IMR-90 (cell line): ENCODE data around the gene LRRC9. TPM values are rescaled to one million over a fixed set of nuclear protein-coding genes. Genes with fewer than 3 reads are reported as not detected.

Experiments used
- ATAC-seq: fragments of 200-7000 bp; cut with Tn5 transposase; 2 replicates; pipeline ENCODE4 v1.9.1; 2020; ENCODE audit warnings: low read depth, mild to moderate bottlenecking, moderate library complexity
- BruUV-seq: library from RNA; stranded (reverse); fragments of 400-500 nt; replicated peaks from 2 replicates; lab custom pipeline; 2021; lab: Mats Ljungman, UMichigan
- CTCF ChIA-PET: fragments of 300-600 bp; formaldehyde crosslinking; extraction: SDS; loops from one replicate; lab custom pipeline; 2021; ENCODE audit warnings: antibody characterized with exemption; lab: Yijun Ruan, JAX
- POLR2A ChIA-PET: fragments of 300-600 bp; sonication (Branson Sonifier 250); formaldehyde crosslinking; loops from one replicate; lab custom pipeline; 2022; ENCODE audit warnings: antibody characterized with exemption; ENCODE audit not compliant: unreplicated experiment; lab: Charles Lee
- DNase-seq: peaks from one replicate; pipeline ENCODE4 v3.0.0; 2013
- H2AFZ ChIP-seq: replicated peaks from 2 replicates; pipeline ENCODE3; 2013; ENCODE audit warnings: low read length, mild to moderate bottlenecking; ENCODE audit not compliant: poor library complexity
- H2AK5ac ChIP-seq: 2 replicates; pipeline ENCODE4 v1.6.1; 2013; ENCODE audit warnings: low read depth, low read length, inconsistent platforms
- H2AK9ac ChIP-seq: replicated peaks from 2 replicates; pipeline ENCODE3; 2013; ENCODE audit warnings: mild to moderate bottlenecking, low read depth, low read length, moderate library complexity; ENCODE audit not compliant: poor library complexity
- H2BK120ac ChIP-seq: 2 replicates; pipeline ENCODE4 v1.6.1; 2013; ENCODE audit warnings: low read depth, low read length, inconsistent platforms
- H2BK15ac ChIP-seq: 3 replicates; pipeline ENCODE4 v1.6.1; 2013; ENCODE audit warnings: low read depth, low read length, inconsistent platforms
- H2BK20ac ChIP-seq: 2 replicates; pipeline ENCODE4 v1.6.1; 2013; ENCODE audit warnings: low read depth, mild to moderate bottlenecking, inconsistent platforms, low read length, moderate library complexity
- H2BK5ac ChIP-seq: 2 replicates; pipeline ENCODE4 v1.6.1; 2013; ENCODE audit warnings: mild to moderate bottlenecking, low read depth, low read length, inconsistent platforms; ENCODE audit not compliant: poor library complexity, severe bottlenecking
- H3K14ac ChIP-seq: replicated peaks from 2 replicates; pipeline ENCODE4 v1.6.1; 2013; ENCODE audit warnings: low read depth, low read length, inconsistent platforms
- H3K18ac ChIP-seq: 2 replicates; pipeline ENCODE4 v1.6.1; 2013; ENCODE audit warnings: low read depth, low read length, control low read depth
- H3K23ac ChIP-seq: 2 replicates; pipeline ENCODE4 v1.6.1; 2013; ENCODE audit warnings: low read depth, low read length, inconsistent platforms
- H3K27ac ChIP-seq: 2 replicates; pipeline ENCODE4 v1.5.1; 2013; ENCODE audit warnings: mild to moderate bottlenecking, control low read depth, low read length; ENCODE audit not compliant: insufficient read depth
- H3K27me3 ChIP-seq: 2 replicates; pipeline ENCODE4 v1.6.1; 2013; ENCODE audit warnings: low read length; ENCODE audit not compliant: control insufficient read depth, insufficient read depth
- H3K36me3 ChIP-seq: 2 replicates; pipeline ENCODE4 v1.6.1; 2013; ENCODE audit warnings: low read length, mixed read lengths; ENCODE audit not compliant: control insufficient read depth, insufficient read depth
- H3K4ac ChIP-seq: 2 replicates; pipeline ENCODE4 v1.6.1; 2013; ENCODE audit warnings: low read depth, low read length, inconsistent platforms
- H3K4me1 ChIP-seq: 2 replicates; pipeline ENCODE4 v1.6.1; 2013; ENCODE audit warnings: low read length, mixed read lengths; ENCODE audit not compliant: control insufficient read depth, insufficient read depth
- H3K4me2 ChIP-seq: 2 replicates; pipeline ENCODE4 v1.6.1; 2013; ENCODE audit warnings: low read depth, mild to moderate bottlenecking, control low read depth, low read length, moderate library complexity
- H3K4me3 ChIP-seq: 2 replicates; pipeline ENCODE4 v1.5.1; 2013; ENCODE audit warnings: low read depth, mild to moderate bottlenecking, control low read depth, low read length, moderate library complexity; ENCODE audit not compliant: insufficient read depth
- H3K56ac ChIP-seq: 2 replicates; pipeline ENCODE4 v1.6.1; 2013; ENCODE audit warnings: low read length, inconsistent platforms; ENCODE audit not compliant: insufficient read depth; ENCODE audit errors: extremely low read depth
- H3K79me1 ChIP-seq, 2 experiments: 2 replicates each; pipeline ENCODE4 v1.6.1; 2013; ENCODE audit warnings: low read length in 2 of 2, inconsistent platforms in 1 of 2, low read depth in 1 of 2
- H3K9ac ChIP-seq: 2 replicates; pipeline ENCODE4 v1.6.1; 2013; ENCODE audit warnings: low read depth, low read length, control low read depth
- H3K9me1 ChIP-seq: 2 replicates; pipeline ENCODE4 v1.6.1; 2013; ENCODE audit warnings: low read length, inconsistent platforms; ENCODE audit not compliant: insufficient read depth
- H3K9me3 ChIP-seq: 2 replicates; pipeline ENCODE4 v1.6.1; 2013; ENCODE audit warnings: low read length; ENCODE audit not compliant: control insufficient read depth, insufficient read depth
- H4K20me1 ChIP-seq: 2 replicates; pipeline ENCODE4 v1.6.1; 2013; ENCODE audit warnings: low read length, inconsistent platforms; ENCODE audit not compliant: insufficient read depth
- H4K5ac ChIP-seq: 2 replicates; pipeline ENCODE4 v1.6.1; 2013; ENCODE audit warnings: mild to moderate bottlenecking, low read depth, low read length, control low read depth
- H4K8ac ChIP-seq, 2 experiments: 2 replicates each; pipeline ENCODE4 v1.6.1; 2013; ENCODE audit warnings: low read depth in 2 of 2, low read length in 2 of 2, control low read depth in 1 of 2, inconsistent platforms in 1 of 2
- H4K91ac ChIP-seq: 2 replicates; pipeline ENCODE4 v1.6.1; 2013; ENCODE audit warnings: low read depth, low read length, inconsistent platforms; ENCODE audit not compliant: insufficient read depth
- BHLHE40 ChIP-seq: fragments of 150-350 bp; IDR thresholded peaks from 2 replicates; pipeline ENCODE4 v1.6.1; 2016; ENCODE audit warnings: mild to moderate bottlenecking, low read depth, low read length
- MAFK ChIP-seq: IDR thresholded peaks from 2 replicates; pipeline ENCODE4 v1.6.1; 2012; ENCODE audit warnings: low read depth, low read length, improper control_type of control experiment
- MXI1 ChIP-seq: IDR thresholded peaks from 2 replicates; pipeline ENCODE4 v1.6.1; 2012; ENCODE audit warnings: low read depth, mild to moderate bottlenecking, low read length, moderate library complexity, borderline replicate concordance
- NFE2L2 ChIP-seq: fragments of 150-350 bp; IDR thresholded peaks from 2 replicates; pipeline ENCODE4 v1.6.1; 2016; ENCODE audit warnings: low read depth, mild to moderate bottlenecking, low read length
- POLR2A ChIP-seq: IDR thresholded peaks from 2 replicates; pipeline ENCODE4 v1.6.1; 2012; ENCODE audit warnings: mild to moderate bottlenecking, low read depth, low read length
- RAD21 ChIP-seq: IDR thresholded peaks from 2 replicates; pipeline ENCODE4 v1.6.1; 2012; ENCODE audit warnings: low read length, improper control_type of control experiment
- RCOR1 ChIP-seq: IDR thresholded peaks from 2 replicates; pipeline ENCODE4 v1.6.1; 2012; ENCODE audit warnings: mild to moderate bottlenecking, low read length, improper control_type of control experiment; ENCODE audit not compliant: insufficient replicate concordance
- RFX5 ChIP-seq: IDR thresholded peaks from 2 replicates; pipeline ENCODE4 v1.8.0; 2012; ENCODE audit warnings: low read depth, mild to moderate bottlenecking, low read length, moderate library complexity
- SMC3 ChIP-seq: fragments of 150-350 bp; IDR thresholded peaks from 2 replicates; pipeline ENCODE4 v1.6.1; 2016; ENCODE audit warnings: low read depth, mild to moderate bottlenecking, antibody characterized with exemption, low read length, moderate library complexity
- WGBS, 2 experiments: methylation state at CpG; one replicate each; pipeline versions ENCODE4 v1.1.5 to v1.1.7; 2013; ENCODE audit warnings: missing lambda C conversion rate in 2 of 2; ENCODE audit not compliant: insufficient read length in 1 of 2; ENCODE audit errors: extremely low coverage in 2 of 2; 5-methylcytosine and 5-hydroxymethylcytosine counted together
- dilution Hi-C: fragments of 300-500 bp; cut with HindIII; formaldehyde crosslinking; loops from one replicate; pipeline ENCODE4 v1.14.3; 2018; ENCODE audit warnings: low sequenced_read_pairs; ENCODE audit not compliant: unreplicated experiment
- in situ Hi-C: fragments of 300-500 bp; cut with MboI; formaldehyde crosslinking; loops from 3 replicates; pipeline ENCODE4 v1.14.3; 2019; ENCODE audit warnings: low sequenced_read_pairs, inconsistent platforms, mixed read lengths
- intact Hi-C: fragments of 100-400 bp; cut with micrococcal nuclease; formaldehyde crosslinking; loops from 2 replicates; pipeline ENCODE4 v1.10.0; 2022
- polyA plus RNA-seq, 3 experiments: library from polyadenylated mRNA; depleted of rRNA; stranded (reverse); fragments of >200 nt; gene quantifications; 2 replicates each; pipeline ENCODE4 v1.2.3, GENCODE V29; 2012; ENCODE audit warnings: low replicate concordance in 1 of 3
- total RNA-seq: library from RNA; depleted of rRNA; stranded (reverse); fragments of >200 nt; gene quantifications from 2 replicates; pipeline ENCODE4 v1.2.3, GENCODE V29; 2012
- TF ChIP-seq, protein P1 (sequence below): fragments of 150-350 bp; IDR thresholded peaks from 2 replicates; pipeline ENCODE4 v1.6.1; 2017; ENCODE audit warnings: mild to moderate bottlenecking, antibody characterized with exemption, low read length, low read depth
- TF ChIP-seq, protein P2 (sequence below): fragments of 150-350 bp; IDR thresholded peaks from 2 replicates; pipeline ENCODE4 v1.6.1; 2016; ENCODE audit warnings: low read depth, mild to moderate bottlenecking, low read length, moderate library complexity, borderline replicate concordance

Gene LRRC9
- total and polyA plus RNA-seq, 2 of the 4 experiments (the other 2 are of a cell fraction) = not detected

DNA sequence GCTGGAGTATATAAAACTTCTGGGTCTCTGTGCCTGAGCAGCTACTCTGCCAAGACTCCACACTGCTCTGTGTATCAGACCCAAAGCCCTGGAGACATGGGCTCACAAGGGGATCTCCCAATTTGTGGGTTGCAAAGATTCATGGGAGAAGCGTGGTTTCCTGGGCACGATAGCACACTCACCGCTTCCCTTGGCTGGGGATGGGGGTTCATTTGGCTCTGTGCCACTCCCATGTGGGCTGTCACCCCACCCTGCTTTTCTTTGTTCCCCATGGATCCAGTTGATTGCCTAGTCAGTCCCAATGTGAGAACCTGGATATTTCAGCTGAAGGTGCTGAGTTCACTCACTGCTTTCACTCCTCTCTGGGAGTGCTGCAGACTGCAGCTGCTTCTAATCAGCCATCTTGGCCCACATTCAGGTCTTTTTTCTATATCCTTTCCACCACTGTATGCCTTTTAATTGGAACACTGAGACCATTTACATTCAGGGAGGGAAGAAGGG lies 131.8 kb downstream of the LRRC9 start:
- H3K9me3 ChIP-seq = no peaks in the 10 kb centered on the region
- no peak overlapping the region for H3K4ac ChIP-seq
- H2BK15ac ChIP-seq = no peak overlapping the region
- H3K4me3 ChIP-seq = no peak overlapping the region
- no CpG with 5 or more reads among the region's 3 CpGs for WGBS, 2 experiments
- ChIA-PET POLR2A (no interaction called here), CTCF (no interaction called here)
- in situ Hi-C loops (loop anchor here (25.0 kb wide), 1 partner anchor 511 kb away; no protein-coding TSS in a partner anchor), dilution Hi-C loops (no loop called here), intact Hi-C loops (no loop called here)
- no peak overlapping the region for H2BK120ac ChIP-seq
- H3K27me3 ChIP-seq = no peaks in the 10 kb centered on the region; the same call in 1 of the 2 replicates
- peak overlapping the region; percentile 70; the same call in 1 of the 2 replicates for H3K4me2 ChIP-seq
- peak; percentile 0 for DNase-seq
- peak overlapping the region; percentile 57 for H2AFZ ChIP-seq
- no peak overlapping the region for H2AK5ac ChIP-seq
- no peak overlapping the region for H3K56ac ChIP-seq
- H3K14ac ChIP-seq = no peak overlapping the region
- no peak overlapping the region for H2BK20ac ChIP-seq
- H4K5ac ChIP-seq = no peak overlapping the region
- H3K9ac ChIP-seq = no peak overlapping the region
- H4K20me1 ChIP-seq = no peaks in the 10 kb centered on the region
- no peaks in the 10 kb centered on the region for H3K4me1 ChIP-seq
- H3K9me1 ChIP-seq = no peaks in the 10 kb centered on the region
- H4K91ac ChIP-seq = no peak overlapping the region
- no peak overlapping the region for H2AK9ac ChIP-seq
- no peaks in the 10 kb centered on the region for H3K36me3 ChIP-seq
- no peak for TF ChIP-seq MAFK
- no peak for TF ChIP-seq BHLHE40
- TF ChIP-seq POLR2A = no peak
- TF ChIP-seq, protein P1, sequence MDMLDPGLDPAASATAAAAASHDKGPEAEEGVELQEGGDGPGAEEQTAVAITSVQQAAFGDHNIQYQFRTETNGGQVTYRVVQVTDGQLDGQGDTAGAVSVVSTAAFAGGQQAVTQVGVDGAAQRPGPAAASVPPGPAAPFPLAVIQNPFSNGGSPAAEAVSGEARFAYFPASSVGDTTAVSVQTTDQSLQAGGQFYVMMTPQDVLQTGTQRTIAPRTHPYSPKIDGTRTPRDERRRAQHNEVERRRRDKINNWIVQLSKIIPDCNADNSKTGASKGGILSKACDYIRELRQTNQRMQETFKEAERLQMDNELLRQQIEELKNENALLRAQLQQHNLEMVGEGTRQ = no peak
- TF ChIP-seq RCOR1 = no peak
- no peak for TF ChIP-seq MXI1
- TF ChIP-seq, protein P2, sequence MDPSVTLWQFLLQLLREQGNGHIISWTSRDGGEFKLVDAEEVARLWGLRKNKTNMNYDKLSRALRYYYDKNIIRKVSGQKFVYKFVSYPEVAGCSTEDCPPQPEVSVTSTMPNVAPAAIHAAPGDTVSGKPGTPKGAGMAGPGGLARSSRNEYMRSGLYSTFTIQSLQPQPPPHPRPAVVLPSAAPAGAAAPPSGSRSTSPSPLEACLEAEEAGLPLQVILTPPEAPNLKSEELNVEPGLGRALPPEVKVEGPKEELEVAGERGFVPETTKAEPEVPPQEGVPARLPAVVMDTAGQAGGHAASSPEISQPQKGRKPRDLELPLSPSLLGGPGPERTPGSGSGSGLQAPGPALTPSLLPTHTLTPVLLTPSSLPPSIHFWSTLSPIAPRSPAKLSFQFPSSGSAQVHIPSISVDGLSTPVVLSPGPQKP = no peak
- no peak for TF ChIP-seq RFX5
- TF ChIP-seq NFE2L2 = no peak
- TF ChIP-seq SMC3 = no peak
- TF ChIP-seq RAD21 = no peak
- BruUV-seq = no TSS peak
- no peak overlapping the region for H3K23ac ChIP-seq
- H3K18ac ChIP-seq = no peak overlapping the region
- H3K27ac ChIP-seq = no peak overlapping the region
- no peak; the same call in 1 of the 2 replicates for ATAC-seq
- no peak overlapping the region for H4K8ac ChIP-seq
- no peak overlapping the region for H2BK5ac ChIP-seq
- H3K79me1 ChIP-seq = no peaks in the 10 kb centered on the region
